GM10248 (cell line): Measurements from ENCODE around the gene PAXX.

Experiments used
- CTCF ChIA-PET: fragments of 300-600 bp; sonication (Branson Sonifier 250); formaldehyde crosslinking; extraction: SDS; loops from one replicate; lab custom pipeline; 2021; ENCODE audit warnings: antibody characterized with exemption; lab: Yijun Ruan, JAX
- POLR2A ChIA-PET: fragments of 350-650 bp; sonication (Branson Sonifier 250); formaldehyde crosslinking; extraction: SDS; loops from one replicate; lab custom pipeline; 2020; ENCODE audit warnings: antibody characterized with exemption; lab: Yijun Ruan, JAX
- DNase-seq: peaks from one replicate; pipeline ENCODE4 v3.0.0; 2012; ENCODE audit errors: extremely low spot score
- TF ChIP-seq, protein P1 (sequence below): IDR thresholded peaks from 2 replicates; pipeline ENCODE4 v1.5.1; 2012; ENCODE audit warnings: mild to moderate bottlenecking, low read depth; ENCODE audit errors: extremely low read depth, missing control alignments, control extremely low read depth

PAXX gene

GRCh38 chr9:136977223-136977622, 15.0 kb upstream of the PAXX start, which contains the start of gene PTGDS:
Gene PTGDS, plus strand, starts transcription at chr9:136977504. Its CDS starts 75 bp downstream, at chr9:136977579.
- DNase-seq = no peak
- POLR2A ChIA-PET = no interaction called here
- TF ChIP-seq, protein P1, sequence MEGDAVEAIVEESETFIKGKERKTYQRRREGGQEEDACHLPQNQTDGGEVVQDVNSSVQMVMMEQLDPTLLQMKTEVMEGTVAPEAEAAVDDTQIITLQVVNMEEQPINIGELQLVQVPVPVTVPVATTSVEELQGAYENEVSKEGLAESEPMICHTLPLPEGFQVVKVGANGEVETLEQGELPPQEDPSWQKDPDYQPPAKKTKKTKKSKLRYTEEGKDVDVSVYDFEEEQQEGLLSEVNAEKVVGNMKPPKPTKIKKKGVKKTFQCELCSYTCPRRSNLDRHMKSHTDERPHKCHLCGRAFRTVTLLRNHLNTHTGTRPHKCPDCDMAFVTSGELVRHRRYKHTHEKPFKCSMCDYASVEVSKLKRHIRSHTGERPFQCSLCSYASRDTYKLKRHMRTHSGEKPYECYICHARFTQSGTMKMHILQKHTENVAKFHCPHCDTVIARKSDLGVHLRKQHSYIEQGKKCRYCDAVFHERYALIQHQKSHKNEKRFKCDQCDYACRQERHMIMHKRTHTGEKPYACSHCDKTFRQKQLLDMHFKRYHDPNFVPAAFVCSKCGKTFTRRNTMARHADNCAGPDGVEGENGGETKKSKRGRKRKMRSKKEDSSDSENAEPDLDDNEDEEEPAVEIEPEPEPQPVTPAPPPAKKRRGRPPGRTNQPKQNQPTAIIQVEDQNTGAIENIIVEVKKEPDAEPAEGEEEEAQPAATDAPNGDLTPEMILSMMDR = no peak
- CTCF ChIA-PET = interaction anchor here (1.0 to 3.6 kb wide), 3 partner anchors 30 to 58 kb away, joined by 3 to 20 read pairs (median 11); no protein-coding TSS in a partner anchor

DNA sequence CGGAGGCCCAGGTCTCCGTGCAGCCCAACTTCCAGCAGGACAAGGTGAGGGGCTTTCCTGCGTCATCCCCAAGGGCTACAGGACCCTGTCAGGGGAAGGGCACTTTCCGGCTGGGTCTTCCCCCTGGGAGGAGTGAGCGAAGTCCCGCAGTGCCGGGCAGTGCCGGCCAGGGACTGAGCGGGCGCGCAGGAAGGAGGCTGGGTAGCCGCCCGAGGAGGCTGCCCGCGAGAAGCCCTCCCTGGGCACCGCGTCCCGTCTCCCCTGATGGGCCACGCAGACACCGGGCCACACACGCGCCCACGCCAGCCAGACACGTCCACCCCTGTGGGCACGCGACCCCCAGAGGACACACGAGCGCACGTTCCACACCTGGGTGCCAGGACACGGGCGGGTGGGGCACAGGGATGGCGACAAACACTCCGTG, 14.6 kb upstream of the PAXX start:
- TF ChIP-seq, protein P1 = no peak
- ChIA-PET CTCF (interaction anchor here (1.0 to 3.6 kb wide), 3 partner anchors 30 to 57 kb away, joined by 3 to 20 read pairs (median 5); no protein-coding TSS in a partner anchor), POLR2A (interaction anchor here (0.6 kb wide), 1 partner anchor 76 kb away, joined by 3 read pairs; no protein-coding TSS in a partner anchor)
- DNase-seq = no peak

GRCh38 chr9:136978073-136978864, 14.0 kb upstream of the PAXX start:
- CTCF ChIA-PET = interaction anchor here (1.3 to 1.5 kb wide), 2 partner anchors 30 to 57 kb away, joined by 4 to 5 read pairs; no protein-coding TSS in a partner anchor
- POLR2A ChIA-PET = interaction anchor here (0.6 to 0.7 kb wide), 2 partner anchors 14 to 77 kb away, joined by 3 read pairs; no protein-coding TSS in a partner anchor
- DNase-seq = peak; percentile 81
- TF ChIP-seq, protein P1 = no peak

- ChIA-PET CTCF (interaction anchor here (1.3 to 1.5 kb wide), 2 partner anchors 31 to 56 kb away, joined by 4 to 5 read pairs; no protein-coding TSS in a partner anchor), POLR2A (interaction anchor here (0.7 kb wide), 1 partner anchor 14 kb away, joined by 3 read pairs; no protein-coding TSS in a partner anchor)
- TF ChIP-seq, protein P1 = no peak
- no peak for DNase-seq
Measured at GRCh38 chr9:136978865-136979544, 13.2 kb upstream of the PAXX start.

DNA sequence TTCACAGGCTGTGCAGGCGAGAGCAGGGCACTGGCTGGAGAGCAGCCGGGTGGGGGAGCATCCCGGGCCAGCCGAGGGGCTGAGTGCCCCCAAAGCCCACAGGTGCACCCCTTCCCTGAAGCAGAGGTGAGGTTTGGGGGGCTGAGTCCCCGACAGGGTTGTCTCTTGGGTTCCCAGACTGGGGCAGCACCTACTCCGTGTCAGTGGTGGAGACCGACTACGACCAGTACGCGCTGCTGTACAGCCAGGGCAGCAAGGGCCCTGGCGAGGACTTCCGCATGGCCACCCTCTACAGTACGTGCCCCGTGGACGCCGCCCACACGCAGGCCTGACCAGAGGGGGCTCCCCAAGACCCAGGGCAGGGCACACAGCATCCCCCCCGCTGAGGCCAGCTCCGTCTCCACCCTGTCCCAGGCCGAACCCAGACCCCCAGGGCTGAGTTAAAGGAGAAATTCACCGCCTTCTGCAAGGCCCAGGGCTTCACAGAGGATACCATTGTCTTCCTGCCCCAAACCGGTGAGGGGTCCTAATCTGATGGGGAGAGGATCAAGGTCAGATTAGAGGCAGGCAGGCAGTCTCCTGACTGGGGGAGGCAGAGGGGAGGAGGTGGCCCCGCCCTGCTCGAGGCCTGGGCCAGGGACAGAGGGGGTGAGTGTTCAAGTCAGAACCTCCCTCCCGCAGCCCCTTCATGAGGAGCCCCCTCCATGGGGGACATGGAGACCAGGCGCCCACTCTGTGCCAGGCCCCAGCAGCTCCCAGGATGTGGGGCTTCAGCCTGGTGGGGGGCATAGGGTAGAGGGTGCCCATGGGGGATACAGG, 12.2 kb upstream of the PAXX start:
- CTCF ChIA-PET = no interaction called here
- POLR2A ChIA-PET = no interaction called here
- TF ChIP-seq, protein P1 = no peak

More for the DNA sequence above, 12.2 kb upstream of the PAXX start:
- no peak for DNase-seq
